ENCODE results near the gene DDAH2.

GRCh38 chr6:31736021-31736767 lies 7.1 kb upstream of the DDAH2 start, which contains the start of gene CLIC1:
- no peak for TF ChIP-seq CTCF (IDR thresholded peaks at IDR 0.05 in 2 of 3, conservative IDR thresholded peaks at IDR 0.05 in 1 of 3; ENCODE audit: borderline replicate concordance in 1 of 3, insufficient read depth in 1 of 3, low read depth in 2 of 3, low read length in 2 of 3)
- peak; percentile 47 for TF ChIP-seq POLR2A (IDR thresholded peaks at IDR 0.05; ENCODE audit: borderline replicate concordance, extremely low read depth, insufficient read depth, insufficient read length)
